ENCODE data around the gene SLC25A11. TPM values are rescaled to one million over a fixed set of nuclear protein-coding genes. Genes with fewer than 3 reads are reported as not detected.

The SLC25A11 gene
- total and polyA plus RNA-seq, 2 experiments from 2014 or later = 59.5 to 78.7 TPM

- no peaks in the 10 kb centered on the region for H3K27me3 ChIP-seq
- peak within 1 kb of the TSS; percentile 100 for H3K27ac ChIP-seq
- peak; percentile 45 for DNase-seq (ENCODE audit: low spot score)
- WGBS (ENCODE audit: low lambda C conversion rate, missing lambda C conversion rate) = 43% methylated on average over 6 of the region's 7 CpGs
- peaks cover 10% of the 10 kb centered on the region for H4K20me1 ChIP-seq (ENCODE audit: insufficient read depth, poor library complexity, severe bottlenecking)
- H2AFZ ChIP-seq = peak within 1 kb of the TSS; percentile 72
- peaks cover 22% of the 10 kb centered on the region for H3K4me1 ChIP-seq (ENCODE audit: insufficient read depth)
- H3K4me2 ChIP-seq = peak within 1 kb of the TSS; percentile 86
- H3K4me3 ChIP-seq = peak within 1 kb of the TSS; percentile 61
- TF ChIP-seq EZH2phosphoT487 (IDR thresholded peaks at IDR 0.05; ENCODE audit: low read depth, severe bottlenecking, unreplicated experiment) (no peak), CTCF (IDR thresholded peaks at IDR 0.05; ENCODE audit: poor library complexity) (no peak), EZH2 (IDR thresholded peaks at IDR 0.05; ENCODE audit: borderline replicate concordance) (no peak)
- H3K9me3 ChIP-seq (ENCODE audit: low read depth) = no peaks in the 10 kb centered on the region
- peaks cover 25% of the 10 kb centered on the region for H3K79me2 ChIP-seq
- H3K9me2 ChIP-seq (replicated peaks; ENCODE audit: insufficient read depth) = no peaks in the 10 kb centered on the region
- H3K36me3 ChIP-seq (replicated peaks; ENCODE audit: insufficient read depth, low read depth) = no peaks in the 10 kb centered on the region
Observed at GRCh38 chr17:4950746-4951204, 10.9 kb upstream of the SLC25A11 start, which contains the start of gene ENO3. ENO3 (plus strand) TSS chr17:4951119; CDS start chr17:4951830, 711 bp downstream.

GRCh38 chr17:4950075-4950745 lies 10.4 kb upstream of the SLC25A11 start:
- H3K27me3 ChIP-seq = no peaks in the 10 kb centered on the region
- no peak for TF ChIP-seq EZH2 (IDR thresholded peaks at IDR 0.05; ENCODE audit: borderline replicate concordance)
- no peak for TF ChIP-seq EZH2phosphoT487 (IDR thresholded peaks at IDR 0.05; ENCODE audit: low read depth, severe bottlenecking, unreplicated experiment)
- TF ChIP-seq CTCF (IDR thresholded peaks at IDR 0.05; ENCODE audit: poor library complexity) = no peak
- no peaks in the 10 kb centered on the region for H3K36me3 ChIP-seq (replicated peaks; ENCODE audit: insufficient read depth, low read depth)
- H4K20me1 ChIP-seq (ENCODE audit: insufficient read depth, poor library complexity, severe bottlenecking) = peaks cover 16% of the 10 kb centered on the region
- WGBS (ENCODE audit: low lambda C conversion rate, missing lambda C conversion rate) = 7% methylated on average over 33 of the region's 52 CpGs
- peaks cover 31% of the 10 kb centered on the region for H3K79me2 ChIP-seq
- peak overlapping the region; percentile 72 for H2AFZ ChIP-seq
- peak; percentile 59 for DNase-seq (ENCODE audit: low spot score)
- peak overlapping the region; percentile 86 for H3K4me2 ChIP-seq
- H3K9me3 ChIP-seq (ENCODE audit: low read depth) = no peaks in the 10 kb centered on the region
- peak overlapping the region; percentile 100 for H3K27ac ChIP-seq
- H3K4me3 ChIP-seq = peak overlapping the region; percentile 61
- H3K4me1 ChIP-seq (ENCODE audit: insufficient read depth) = peaks cover 28% of the 10 kb centered on the region
- no peaks in the 10 kb centered on the region for H3K9me2 ChIP-seq (replicated peaks; ENCODE audit: insufficient read depth)

- peaks cover 21% of the 10 kb centered on the region for H4K20me1 ChIP-seq (ENCODE audit: insufficient read depth, poor library complexity, severe bottlenecking)
- peaks cover 38% of the 10 kb centered on the region for H3K79me2 ChIP-seq
- peak; percentile 92 for DNase-seq (ENCODE audit: low spot score)
- no peaks in the 10 kb centered on the region for H3K9me3 ChIP-seq (ENCODE audit: low read depth)
- no peaks in the 10 kb centered on the region for H3K9me2 ChIP-seq (replicated peaks; ENCODE audit: insufficient read depth)
- peaks cover 31% of the 10 kb centered on the region for H3K4me1 ChIP-seq (ENCODE audit: insufficient read depth)
- H3K4me2 ChIP-seq = peak overlapping the region; percentile 86
- no peaks in the 10 kb centered on the region for H3K27me3 ChIP-seq
- 2% methylated on average over 20 of the region's 75 CpGs for WGBS (ENCODE audit: low lambda C conversion rate, missing lambda C conversion rate)
- TF ChIP-seq EZH2phosphoT487 (IDR thresholded peaks at IDR 0.05; ENCODE audit: low read depth, severe bottlenecking, unreplicated experiment) (no peak), CTCF (IDR thresholded peaks at IDR 0.05; ENCODE audit: poor library complexity) (no peak), EZH2 (IDR thresholded peaks at IDR 0.05; ENCODE audit: borderline replicate concordance) (no peak)
- peak overlapping the region; percentile 61 for H3K4me3 ChIP-seq
- H3K36me3 ChIP-seq (replicated peaks; ENCODE audit: insufficient read depth, low read depth) = no peaks in the 10 kb centered on the region
- peak overlapping the region; percentile 72 for H2AFZ ChIP-seq
- H3K27ac ChIP-seq = peak overlapping the region; percentile 100
Observed at GRCh38 chr17:4949321-4950074, 9.7 kb upstream of the SLC25A11 start.
